C4-2B (cell line): ENCODE measurements around the gene IFIH1.

Experiments used
- CTCF ChIP-seq: fragments of 450-650 bp; conservative IDR thresholded peaks from 2 replicates; pipeline ENCODE4 v1.5.1; 2017; ENCODE audit warnings: mild to moderate bottlenecking
- ZFX ChIP-seq: fragments of 450-650 bp; IDR thresholded peaks from 2 replicates; pipeline ENCODE4 v1.6.1; 2017

GRCh38 chr2:162265666-162266459, 52.6 kb downstream of the IFIH1 start:
- no peak for TF ChIP-seq CTCF
- TF ChIP-seq ZFX: no peak
